ENCODE measurements around the gene MAP2K5.
"Not testable (repeated sequence)": the region's sequence is repeated elsewhere in the genome, so short reads cannot be mapped to it uniquely, and the experiment has no call there.

The MAP2K5 gene

DNA sequence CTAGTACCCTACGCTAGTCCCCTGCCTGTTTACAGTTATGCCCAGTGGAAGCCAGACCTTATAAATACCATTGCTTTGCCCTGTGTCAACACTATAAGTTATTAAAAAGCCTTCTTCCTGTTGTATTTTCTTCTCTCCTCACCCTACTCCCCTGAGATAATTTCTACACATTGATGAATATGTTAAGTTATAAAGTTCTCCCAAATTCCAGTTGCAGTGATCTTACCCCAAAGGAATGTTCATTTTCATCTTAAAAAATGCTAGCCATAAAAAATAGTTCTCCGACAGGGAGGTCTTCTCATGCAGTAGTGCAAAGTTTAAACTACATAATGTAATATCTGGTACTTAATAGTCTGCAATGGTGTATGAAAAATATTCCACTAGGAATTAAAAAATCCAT, 58.6 kb downstream of the MAP2K5 start:
- no peak for DNase-seq (ENCODE audit: low read depth, low spot score)

DNA sequence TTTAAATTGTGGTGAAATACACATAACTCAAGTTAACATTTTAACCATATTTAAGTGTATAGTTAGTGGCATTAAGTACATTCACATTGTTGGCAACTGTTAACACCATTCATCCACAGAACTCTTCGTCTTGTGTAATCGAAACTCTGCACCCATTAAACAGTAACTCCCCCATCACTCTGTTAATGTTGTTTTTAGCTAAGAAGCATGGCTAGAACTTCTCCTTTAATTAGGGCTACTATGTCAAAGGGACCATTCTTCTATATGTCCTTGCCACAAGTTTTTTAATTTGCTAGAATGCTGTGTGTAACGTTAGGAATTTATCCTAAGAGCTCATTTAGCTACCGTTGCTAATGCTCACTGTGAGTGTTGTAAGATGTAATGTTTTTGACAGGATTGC, 60.6 kb downstream of the MAP2K5 start:
- DNase-seq (ENCODE audit: low read depth, low spot score) = no peak

DNA sequence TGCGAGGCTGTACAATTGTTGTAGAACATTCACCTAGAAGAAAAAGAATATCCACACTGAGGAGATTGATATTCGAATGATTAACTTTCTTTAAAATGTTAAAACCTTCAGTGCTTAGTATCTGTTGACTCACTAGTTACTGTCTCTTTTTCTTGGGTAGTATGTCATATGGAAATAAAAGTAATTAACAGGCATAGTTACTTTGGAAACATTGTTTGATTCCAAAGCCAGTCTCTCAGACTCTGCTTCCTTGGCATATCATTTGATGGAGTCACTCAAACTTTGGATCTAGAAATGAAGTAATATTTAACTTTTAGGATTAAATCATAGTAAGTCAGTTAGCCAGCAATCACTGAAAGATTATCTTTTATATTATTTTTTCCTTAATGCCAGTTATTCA, 63.4 kb downstream of the MAP2K5 start:
- no peak for DNase-seq (ENCODE audit: low read depth, low spot score)

DNA sequence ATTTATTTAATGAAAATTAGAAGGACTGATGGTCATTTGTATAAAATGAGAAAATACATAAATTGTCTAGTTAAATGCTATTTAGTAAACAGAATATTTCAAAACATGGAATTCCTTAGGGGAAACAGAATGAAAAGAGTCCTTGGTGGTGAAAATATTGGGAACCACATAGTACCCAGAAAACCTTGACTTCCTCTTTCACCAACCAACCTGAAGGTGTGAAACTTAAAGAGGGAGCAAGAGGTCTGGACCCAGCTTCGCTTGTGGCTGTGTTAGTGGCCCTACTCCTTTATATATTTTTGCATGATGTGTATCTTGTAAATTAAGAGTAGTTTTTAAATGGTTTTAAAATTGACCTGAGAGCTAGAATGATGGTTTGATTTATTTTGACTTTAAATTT, 64.2 kb downstream of the MAP2K5 start:
- DNase-seq (ENCODE audit: low read depth, low spot score) = no peak

DNA sequence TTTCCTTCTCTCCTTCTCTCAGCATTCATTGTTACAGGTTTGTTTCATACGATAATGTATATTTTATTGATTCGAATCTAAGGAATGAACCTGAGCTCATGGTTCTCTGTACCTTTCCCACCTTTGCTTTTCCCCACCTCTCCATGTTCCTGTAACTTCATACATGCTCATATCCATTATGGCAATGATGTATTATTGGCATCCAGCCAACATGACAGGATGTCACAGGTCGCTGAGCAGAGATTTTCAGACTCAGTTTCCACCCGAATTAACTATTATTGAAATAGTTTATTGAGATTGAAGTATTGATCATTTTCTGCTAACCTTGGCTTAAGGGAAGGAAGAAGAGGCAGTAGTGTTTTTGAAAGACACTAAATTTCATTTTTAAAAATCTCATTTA, 64.8 kb downstream of the MAP2K5 start:
- DNase-seq (ENCODE audit: low read depth, low spot score) = no peak

DNA sequence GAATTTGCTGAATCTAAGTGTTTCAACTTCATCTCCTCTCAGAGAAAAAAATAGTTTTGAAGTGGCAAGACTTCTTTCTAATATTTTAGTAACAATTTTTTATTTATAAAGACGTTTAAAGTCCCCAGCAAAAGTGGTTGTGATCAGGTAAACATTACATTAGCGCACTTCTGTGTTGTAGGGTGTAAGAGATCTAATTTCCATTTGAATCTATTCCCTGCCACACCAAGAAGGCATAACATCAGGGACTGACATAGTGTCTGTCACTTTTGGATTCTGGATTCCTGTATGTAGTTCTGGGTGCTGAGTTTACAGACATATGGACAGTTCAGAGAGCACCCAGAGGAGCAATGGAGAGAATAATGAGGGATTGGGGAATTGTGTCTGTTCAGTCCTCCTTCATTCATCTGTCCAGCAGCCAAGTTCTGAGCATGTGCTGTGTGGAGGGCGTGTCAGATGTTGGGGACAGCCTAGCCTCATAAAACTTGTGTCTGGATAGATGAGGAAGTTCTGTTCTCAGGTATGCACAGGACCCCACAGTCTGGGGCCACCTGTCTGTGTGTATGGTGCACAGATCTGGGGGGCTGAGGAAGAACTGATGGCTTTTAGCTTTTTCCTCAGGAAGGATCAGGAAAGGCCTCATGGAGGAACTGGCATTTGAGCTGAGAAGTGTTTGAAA, 65.6 kb downstream of the MAP2K5 start:
- DNase-seq (ENCODE audit: low read depth, low spot score) = no peak

DNA sequence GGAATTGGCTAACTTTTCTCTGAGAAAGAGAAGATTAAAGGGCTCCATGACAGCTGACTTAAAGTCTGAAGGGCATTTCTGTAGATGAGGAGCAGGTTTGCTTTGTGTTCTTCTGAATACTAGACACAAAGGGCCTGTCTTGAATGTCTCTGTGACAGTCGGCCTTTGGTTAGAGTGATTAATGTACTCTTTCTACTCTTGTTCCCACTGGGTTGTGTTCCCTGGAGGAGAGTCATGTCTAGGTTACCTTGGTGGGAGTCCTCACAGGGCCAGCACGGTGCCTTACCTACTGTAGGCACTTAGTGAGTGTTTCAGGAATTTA, 66.1 kb downstream of the MAP2K5 start:
- no peak for DNase-seq (ENCODE audit: low read depth, low spot score)

DNA sequence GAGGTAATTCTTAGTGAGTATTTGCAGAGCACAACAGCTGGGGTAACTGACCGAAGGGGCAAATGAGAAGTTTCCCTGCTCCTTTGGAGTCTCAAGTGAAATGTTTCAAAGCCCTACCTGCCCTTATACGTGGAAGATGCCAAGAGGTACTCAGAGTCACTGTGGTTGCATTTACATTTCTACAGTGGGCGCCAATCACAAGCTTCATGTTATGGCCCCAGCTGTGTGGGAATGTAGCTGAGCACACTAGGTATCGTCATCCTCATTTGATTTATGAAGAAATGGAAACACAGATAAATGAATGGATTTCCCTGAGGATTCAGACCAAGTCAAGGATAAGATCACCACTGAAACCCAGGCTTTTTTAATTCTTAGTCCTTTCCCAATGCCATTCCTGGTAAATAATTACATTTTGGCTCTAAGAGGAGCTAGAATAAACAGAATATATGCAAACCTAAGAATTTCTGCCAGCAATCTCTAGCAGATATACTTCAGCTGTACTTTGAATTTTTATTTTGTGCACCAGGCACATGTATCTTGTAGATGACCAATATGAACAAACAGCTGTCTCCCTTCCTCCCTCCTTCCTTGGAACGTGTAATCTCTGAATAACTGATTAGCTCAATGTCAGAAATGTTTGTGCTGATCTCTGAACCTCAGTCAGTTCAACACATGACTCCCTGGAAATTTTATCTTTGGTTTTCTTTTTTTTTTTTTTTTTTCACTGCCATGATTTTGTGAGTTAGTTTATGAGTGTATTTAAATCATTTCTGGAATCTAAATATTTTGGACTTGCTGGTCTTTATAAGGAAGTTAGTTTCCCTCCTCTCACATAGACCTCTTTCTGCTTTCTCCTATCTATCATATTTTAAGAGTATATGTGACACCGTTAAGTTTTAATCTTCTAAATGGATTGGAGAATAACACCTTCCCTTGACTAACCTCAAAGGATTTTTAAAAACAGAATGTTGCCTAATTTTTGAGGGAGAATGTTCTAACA, 69.2 kb downstream of the MAP2K5 start:
- DNase-seq (ENCODE audit: low read depth, low spot score) = no peak

DNA sequence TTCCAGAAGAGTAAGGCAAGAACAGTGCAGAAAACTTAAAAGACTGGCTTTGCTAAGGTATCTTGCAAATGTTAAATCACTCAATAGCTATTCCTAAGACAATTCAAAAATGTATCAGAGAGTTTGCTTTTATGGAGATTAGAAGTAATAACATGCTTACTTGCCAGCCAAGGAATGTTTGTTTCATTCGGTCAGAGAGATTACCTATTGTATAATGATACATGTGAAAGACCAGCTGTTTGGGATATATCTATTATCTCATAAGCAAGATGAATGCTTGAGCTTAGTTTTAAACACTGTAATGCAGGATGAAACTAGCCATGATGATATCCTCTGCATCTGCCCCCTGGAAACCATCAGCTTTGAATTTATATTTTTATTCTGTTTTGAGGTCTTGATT, 70.7 kb downstream of the MAP2K5 start:
- DNase-seq (ENCODE audit: low read depth, low spot score) = no peak

DNA sequence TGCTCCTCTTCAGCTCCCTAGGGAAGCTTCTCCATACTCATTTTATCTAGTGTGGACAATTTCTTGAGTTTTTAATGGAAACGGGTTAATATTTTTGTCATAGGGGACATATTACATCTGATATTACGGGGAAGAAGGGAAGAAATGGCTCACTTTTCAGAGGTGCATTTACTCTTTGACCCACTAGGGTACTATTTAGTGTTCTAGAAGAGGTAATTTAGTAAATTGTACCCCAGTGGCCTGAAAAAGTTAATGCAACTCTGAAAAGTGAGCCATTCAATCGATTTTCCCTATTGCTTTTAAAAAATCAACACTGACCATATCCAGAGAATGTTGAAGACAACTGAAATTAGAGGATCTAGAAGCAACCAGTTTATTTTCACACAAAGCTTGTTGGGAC, 71.2 kb downstream of the MAP2K5 start:
- DNase-seq (ENCODE audit: low read depth, low spot score) = no peak

DNA sequence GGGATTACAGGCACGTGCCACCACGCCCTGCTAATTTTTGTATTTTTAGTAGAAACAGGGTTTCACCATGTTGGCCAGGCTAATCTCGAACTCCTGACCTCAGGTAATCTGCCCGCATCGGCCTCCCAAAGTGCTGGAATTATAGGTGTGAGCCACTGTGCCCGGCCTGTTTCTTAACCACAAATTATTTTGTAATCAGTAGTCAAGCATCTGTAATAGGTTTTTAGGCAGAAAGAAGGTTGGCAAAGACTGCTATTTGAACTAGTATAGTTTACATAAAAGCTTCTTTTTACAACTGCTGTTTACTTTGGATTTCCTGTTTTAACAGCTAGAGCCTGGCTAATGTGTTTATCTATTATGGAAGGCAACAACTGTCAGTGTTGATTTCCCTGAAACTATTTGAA, 72.6 kb downstream of the MAP2K5 start:
- not testable (repeated sequence) for DNase-seq (ENCODE audit: low read depth, low spot score)

DNA sequence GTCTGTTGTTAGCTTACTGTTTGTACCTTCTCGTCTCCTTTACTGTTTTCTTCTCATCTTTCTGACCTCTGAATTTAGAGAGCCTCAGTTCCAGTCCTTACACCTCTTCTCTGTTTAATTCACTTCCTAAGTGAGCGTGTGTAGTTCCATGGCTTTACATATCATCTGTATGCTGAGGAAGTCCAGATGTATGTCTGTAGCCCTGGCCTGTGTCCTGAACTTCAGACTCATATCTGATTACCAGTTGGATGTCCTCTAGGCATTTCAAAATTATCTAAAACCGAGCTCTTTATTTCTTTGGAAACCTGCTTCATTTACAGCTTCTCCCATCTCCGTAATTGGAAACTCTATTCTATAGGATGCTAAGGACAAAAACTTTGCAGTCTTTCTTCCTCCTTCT, 75.8 kb downstream of the MAP2K5 start:
- no peak for DNase-seq (ENCODE audit: low read depth, low spot score)

DNA sequence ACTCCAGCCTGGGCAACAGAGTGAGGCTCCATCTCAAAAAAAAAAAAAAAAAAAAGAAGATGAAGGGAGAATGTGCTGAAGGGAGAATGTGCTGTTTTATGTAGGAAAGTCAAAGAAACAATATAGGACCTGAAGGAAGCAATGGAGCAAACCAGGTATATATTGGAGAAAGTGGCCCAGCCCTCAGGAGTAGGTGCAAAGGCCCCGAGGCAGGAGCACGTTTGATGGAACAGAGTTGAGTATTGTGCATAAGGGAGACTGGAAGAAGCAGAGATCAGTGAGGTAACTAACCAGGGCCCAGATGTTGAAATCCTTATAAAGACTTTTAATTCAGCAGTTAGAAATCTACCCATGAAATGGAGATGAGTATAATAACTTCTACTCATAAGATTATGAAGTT, 79.6 kb downstream of the MAP2K5 start:
- no peak for DNase-seq (ENCODE audit: low read depth, low spot score)

DNA sequence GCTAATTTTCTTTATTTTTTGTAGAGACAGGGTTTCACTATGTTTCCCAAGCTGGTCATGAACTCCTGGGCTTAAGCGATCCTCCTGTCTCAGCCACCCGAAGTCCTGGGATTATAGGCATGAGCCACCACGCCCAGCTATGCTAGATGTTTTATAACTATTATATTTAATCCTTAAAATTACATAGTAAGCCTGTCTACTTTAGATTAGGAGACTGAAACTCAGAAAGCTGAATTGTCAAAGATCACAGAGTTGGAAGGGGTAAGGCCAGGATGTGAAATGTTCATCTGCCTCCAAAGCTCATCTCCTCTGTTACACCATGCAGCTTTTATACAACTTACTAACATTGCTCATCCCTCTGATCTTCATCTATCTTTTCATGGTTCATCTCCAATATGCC, 89.8 kb downstream of the MAP2K5 start:
- DNase-seq (ENCODE audit: low read depth, low spot score) = no peak

DNA sequence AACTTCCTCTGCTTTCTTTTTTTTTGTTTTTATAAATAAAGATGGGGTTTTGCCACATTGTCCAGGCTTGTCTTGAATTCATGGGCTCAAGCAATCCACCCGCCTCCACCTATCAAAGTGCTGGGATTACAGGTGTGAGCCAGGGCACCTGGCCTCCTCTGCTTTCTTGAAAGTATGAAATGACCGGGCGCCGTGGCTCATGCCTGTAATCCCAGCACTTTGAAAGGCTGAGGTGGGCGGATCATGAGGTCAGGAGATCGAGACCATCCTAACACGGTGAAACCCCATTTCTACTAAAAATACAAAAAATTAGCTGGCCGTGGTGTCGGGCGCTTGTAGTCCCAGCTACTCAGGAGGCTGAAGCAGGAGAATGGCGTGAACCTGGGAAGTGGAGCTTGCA, 93.4 kb downstream of the MAP2K5 start:
- not testable (repeated sequence) for DNase-seq (ENCODE audit: low read depth, low spot score)

DNA sequence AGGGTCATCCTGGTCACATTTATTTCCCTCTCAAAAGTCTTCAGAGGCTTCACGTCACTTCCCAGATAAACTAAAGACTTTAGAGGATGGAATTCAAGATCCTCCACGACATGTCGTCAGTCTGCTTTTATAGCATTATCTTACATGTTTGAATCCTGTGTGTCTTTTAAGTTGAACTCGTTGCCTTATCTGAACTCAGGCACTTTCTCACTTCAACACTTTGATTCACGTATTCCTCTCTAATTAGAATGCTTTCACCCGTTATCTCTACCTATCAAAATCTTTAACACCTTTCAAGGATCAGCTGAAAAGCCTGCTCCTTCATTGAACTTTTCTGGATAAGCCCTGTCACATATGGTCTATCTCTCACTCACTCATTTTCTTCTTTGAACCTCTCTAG, 97.1 kb downstream of the MAP2K5 start:
- DNase-seq (ENCODE audit: low read depth, low spot score) = no peak

DNA sequence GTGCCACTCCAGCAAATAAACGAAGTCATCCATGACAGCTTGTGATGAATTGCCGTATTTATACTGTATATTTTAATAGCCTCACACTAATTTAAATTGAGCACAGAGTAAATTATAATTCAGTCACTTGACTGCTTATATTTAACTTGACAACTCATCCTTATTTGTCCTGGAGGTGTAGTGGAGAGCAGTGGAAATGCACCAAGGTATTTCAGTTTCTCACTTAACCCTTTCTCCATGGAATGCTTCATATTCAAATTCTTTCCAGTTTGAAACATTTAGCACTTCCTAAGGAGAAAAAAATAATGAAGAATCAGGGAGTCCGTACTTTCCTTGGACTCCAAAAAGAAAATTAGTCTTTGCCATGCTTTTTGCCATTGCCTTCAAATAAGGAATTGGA, 99.0 kb downstream of the MAP2K5 start:
- no peak for DNase-seq (ENCODE audit: low read depth, low spot score)

DNA sequence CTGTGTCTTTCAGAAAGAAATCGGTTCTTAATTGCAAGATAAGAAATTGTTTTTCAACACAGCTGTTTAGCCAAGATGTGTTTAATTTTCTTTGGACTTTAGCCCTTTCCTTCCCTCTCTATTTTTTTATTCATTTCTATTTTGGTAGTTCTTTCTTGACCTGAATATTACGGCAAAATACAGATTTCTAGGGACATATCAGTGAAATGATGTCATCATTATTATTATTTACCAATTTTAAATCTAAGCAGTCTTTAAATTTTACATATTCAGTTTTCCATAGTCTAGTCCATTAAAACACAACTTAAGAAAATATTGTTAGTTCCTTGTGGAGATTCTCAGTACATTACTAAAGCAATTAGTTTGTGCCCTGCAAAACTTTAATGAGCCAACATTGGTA, 104.3 kb downstream of the MAP2K5 start:
- DNase-seq (ENCODE audit: low read depth, low spot score) = no peak

DNA sequence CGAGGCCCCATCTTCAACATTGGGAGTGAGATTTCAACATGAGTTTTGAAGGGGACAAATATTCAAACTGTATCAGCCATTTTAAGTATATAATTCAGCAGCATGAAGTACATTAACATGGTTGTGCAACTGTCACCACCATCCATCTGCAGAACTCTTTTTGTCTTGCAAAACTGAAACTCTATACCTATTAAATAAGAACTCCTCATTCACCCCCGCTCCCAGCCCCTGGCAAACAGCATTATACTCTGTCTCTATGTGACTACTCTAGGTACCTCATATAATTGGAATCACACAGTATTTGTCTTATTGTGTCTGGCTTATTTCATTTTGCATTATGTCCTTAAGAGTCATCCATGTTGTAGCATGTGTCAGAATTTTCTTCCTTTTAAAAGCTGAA, 110.1 kb downstream of the MAP2K5 start:
- DNase-seq (ENCODE audit: low read depth, low spot score) = no peak

DNA sequence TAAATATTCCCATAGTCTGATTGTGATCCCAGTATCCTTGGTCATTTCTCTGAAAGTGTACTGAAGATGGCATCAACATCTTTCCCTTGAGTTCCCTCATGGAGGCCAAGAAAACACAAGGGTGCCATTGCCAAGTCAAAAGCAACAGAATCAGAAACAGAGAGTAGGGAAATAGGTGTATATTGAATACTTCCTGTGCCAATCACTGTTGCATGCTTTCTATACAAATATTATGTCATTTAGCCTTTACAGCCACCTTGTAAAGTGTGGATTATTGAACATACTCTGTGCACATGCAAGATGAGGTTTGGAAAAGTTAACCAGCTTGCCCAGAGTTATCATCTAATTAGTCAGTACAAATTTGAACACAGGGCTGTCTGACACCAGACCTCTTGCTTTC, 117.9 kb downstream of the MAP2K5 start:
- DNase-seq (ENCODE audit: low read depth, low spot score) = no peak

DNA sequence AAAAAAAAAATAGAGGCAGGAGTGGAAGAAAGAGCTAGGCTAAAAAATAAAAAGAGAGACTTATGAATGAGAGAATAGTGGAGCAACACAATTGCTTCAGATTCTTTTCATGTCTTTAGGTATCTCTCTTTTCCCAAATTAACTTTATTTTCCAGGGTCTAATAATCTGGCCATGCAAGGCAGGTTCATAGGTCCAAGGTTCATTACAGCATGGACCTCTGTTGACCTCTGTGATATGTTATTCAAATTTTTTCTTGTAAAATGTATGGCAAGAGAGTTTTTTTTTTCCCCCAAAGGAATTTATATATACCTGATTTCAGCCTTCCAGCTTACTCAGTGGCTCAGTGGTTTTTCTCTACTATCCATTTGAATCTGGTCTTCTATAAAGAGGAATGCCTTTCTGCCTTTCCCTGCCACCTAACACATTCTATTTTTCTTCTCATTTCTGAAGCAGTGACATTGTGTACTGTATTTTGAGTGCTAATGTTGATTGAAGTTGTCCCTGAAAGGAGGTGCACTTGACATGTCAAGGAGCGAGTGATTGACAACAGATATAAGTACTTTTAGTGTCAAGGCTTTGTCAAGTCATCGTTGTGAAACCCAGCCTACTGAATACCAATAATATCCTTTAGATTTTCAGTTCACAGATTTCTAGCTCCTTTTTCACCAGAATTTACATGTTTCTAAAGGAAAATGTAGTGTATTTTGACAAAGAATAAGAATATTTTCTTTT, 118.5 kb downstream of the MAP2K5 start:
- DNase-seq (ENCODE audit: low read depth, low spot score) = no peak

DNA sequence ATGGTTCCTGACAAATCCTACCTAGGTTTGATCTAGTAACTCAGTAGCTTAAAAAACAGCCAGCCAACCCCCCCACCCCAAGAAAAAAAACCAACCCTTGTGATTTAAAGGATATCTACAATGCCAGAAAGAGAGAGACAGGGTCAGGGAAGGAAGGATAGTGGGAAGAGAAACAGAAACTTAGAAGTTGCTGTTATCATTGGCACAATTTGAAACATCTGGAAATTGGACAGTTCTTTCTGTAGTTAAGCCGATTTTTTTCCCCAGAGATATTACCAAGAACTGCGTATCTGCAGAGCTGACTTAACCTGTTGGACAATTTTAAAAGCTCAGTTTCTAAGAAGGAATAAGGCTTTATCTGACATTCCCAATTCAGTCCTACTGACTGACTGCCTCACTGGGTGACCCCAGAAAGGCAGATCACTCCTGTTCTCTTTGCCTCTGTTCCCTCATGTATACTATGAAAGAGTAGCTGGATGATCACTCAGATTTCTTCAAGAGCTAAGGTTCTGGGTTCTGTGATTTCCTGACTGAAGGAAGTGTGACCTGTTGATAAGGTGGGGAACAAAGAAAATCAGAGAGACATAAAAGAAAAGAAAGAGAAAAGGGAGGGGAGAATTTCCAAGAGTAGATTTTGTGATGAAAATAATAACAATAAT, 128.3 kb downstream of the MAP2K5 start:
- no peak for DNase-seq (ENCODE audit: low read depth, low spot score)

All from activated naive CD8-positive, alpha-beta T cell treated with anti-CD3 and anti-CD28 coated beads, Interleukin-2, amount 50 U/mL, for 16 hours (primary cell).